GM18861 (cell line): Measurements from ENCODE around the gene IL27RA.

Experiments used
- ATAC-seq: cut with Tn5 transposase; IDR thresholded peaks from one replicate; pipeline ENCODE4 v1.9.1; 2021; ENCODE audit not compliant: unreplicated experiment

Gene IL27RA

GRCh38 chr19:14056741-14057356, 25.3 kb downstream of the IL27RA start:
- ATAC-seq, result no peak

- no peak for ATAC-seq
Observed at GRCh38 chr19:14058182-14059092, 26.9 kb downstream of the IL27RA start.

DNA sequence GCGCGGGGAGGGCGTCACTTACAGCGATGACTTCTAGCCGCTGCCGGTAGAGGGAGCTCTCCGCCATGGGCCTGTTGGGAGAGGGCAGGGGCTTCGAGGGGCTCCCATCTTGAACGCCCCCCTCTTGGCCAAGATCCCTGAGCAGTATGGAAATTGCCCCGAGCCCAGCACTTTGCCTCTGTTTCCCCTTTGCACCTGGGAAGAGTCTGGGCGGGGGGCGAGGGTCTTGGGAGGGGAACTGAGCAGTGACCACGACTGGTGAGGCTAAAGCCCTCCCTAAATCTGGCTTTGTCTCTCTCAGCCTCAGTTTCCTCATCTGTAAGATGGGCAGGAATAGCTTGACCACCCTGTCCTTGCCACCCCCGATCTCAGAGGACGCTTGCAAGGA, 27.5 kb downstream of the IL27RA start:
- ATAC-seq, result no peak

- no peak for ATAC-seq
Observed at GRCh38 chr19:14059652-14060155, 28.1 kb downstream of the IL27RA start.

DNA sequence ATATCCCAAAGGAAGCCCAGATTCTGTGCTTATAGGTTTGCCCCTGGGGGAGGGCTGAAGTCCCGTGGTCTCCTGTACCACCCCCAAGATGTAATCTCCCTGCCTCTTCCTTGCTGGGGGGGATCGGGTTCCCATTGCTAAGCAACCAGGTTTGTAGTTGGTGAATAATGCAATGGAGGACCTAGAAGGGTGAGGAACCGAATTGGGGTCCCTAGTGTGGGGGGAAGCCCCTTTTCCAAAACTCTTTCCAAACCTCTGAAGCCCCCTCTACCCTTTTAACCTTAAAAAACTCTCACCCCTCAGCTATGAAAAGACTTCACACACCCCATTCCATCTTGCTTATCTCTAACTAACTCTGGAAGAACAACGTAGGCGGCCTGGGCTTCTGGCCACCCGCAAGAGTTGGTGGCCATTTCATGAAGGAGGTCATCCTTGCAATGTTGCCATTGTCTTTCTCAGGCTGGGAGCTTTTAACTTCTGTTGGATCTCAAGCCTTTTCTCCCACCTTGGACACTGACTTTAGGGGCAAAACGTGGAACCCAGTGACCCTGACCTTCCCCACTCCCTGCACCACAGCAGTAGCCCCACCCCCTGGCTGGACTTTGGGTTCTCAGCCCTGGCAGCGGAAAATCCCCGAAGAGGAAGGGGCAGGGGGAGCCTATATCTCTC, 29.7 kb downstream of the IL27RA start:
- no peak for ATAC-seq

DNA sequence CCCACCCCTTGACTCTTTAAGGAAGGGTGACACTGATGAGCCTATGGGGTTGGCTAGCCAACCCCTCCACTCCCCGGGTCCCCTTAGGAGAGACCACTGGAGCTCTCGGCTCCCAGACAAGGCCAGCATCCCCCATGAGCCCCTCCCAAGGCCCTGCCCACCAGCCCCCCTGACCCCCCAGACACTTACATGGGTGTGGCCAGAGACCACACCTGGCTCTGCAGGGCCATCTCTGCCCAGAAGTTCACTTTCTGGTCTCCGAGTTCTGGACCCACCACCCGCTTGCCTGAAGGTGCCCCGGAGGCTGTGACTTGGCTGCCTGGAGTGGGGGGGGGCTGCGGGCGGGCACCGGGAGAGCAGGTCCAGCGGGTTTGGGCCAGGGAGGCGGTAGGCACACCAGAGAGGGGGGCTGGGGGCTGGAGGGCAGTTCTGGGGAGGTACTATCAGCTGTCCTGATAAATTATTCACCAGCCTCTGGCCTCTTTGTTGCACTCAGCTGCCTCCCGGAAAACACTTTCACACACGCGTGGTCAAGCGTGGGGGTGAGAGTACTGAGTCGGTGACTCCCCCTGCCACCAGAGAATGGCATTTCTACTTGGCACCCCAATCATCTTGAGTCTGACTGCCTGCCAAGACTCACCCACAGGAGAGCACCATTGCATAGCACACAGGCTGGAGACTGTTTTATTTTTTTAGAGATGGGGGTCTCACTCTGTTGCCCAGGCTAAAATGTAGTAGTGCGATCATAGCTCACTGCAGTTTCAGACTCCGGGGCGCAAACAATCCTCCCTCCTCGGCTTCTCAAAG, 30.4 kb downstream of the IL27RA start, which contains the start of gene PALM3:
TSS of gene PALM3 (minus strand) at position 326 of the 807 bp plus-strand sequence. CDS start at position 230, 96 bp downstream.
- no peak for ATAC-seq

- ATAC-seq, result no peak
Observed at GRCh38 chr19:14062558-14062855, 30.9 kb downstream of the IL27RA start.

- no peak for ATAC-seq
Observed at GRCh38 chr19:14063105-14063504, 31.5 kb downstream of the IL27RA start.

DNA sequence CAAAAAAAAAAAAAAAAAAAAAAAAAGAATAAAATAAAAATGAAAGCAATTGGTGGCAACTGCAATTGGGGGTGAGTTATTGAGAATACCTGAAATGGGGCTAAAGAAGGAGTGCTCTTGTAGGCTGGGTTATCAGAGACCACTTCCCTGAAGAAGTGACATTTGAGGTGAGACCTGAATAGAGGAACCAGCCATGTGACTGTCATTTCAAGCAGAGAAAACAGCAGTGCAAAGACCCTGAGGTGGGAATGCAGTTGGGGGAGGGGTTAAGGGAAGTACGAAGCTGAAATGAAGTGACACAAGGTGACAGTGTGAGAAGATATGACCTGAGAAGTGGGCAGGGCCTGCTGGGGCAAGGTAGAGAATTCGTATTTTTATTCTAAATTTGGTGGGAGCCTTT, 34.6 kb downstream of the IL27RA start:
- no peak for ATAC-seq

DNA sequence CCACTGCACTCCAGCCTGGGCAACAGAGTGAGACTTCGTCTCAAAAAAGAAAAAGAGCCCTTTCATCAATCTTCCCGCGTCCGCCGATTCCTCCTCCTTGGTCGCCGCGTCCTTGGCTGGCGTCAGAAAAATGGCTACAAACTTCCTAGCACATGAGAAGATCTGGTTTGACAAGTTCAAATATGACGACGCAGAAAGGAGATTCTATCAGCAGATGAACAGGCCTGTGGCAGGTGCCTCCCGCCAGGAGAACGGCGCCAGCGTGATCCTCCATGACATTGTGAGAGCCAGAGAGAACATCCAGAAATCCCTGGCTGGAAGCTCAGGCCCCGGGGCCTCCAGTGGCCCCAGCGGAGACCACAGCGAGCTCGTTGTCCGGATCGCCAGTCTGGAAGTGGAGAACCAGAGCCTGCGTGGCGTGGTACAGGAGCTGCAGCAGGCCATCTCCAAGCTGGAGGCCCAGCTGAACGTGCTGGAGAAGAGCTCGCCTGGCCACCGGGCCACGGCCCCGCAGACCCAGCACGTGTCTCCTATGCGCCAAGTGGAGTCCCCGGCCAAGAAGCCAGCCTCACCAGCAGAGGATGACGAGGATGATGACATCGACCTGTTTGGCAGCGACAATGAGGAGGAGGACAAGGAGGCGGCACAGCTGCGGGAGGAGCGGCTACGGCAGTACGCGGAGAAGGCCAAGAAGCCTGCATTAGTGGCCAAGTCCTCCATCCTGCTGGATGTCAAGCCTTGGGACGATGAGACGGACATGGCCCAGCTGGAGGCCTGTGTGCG, 38.9 kb downstream of the IL27RA start:
- ATAC-seq, result no peak

- ATAC-seq, result no peak
Observed at GRCh38 chr19:14072535-14073260, 41.1 kb downstream of the IL27RA start, which contains the start of gene MISP3. MISP3 (plus strand) TSS chr19:14072786; CDS start chr19:14073310, 524 bp downstream.

GRCh38 chr19:14073261-14073924, 41.8 kb downstream of the IL27RA start:
- ATAC-seq, result peak; percentile 45

- ATAC-seq, result no peak
Observed at GRCh38 chr19:14073925-14074838, 42.6 kb downstream of the IL27RA start.

- ATAC-seq, result no peak
Observed at GRCh38 chr19:14078411-14078810, 46.8 kb downstream of the IL27RA start.

DNA sequence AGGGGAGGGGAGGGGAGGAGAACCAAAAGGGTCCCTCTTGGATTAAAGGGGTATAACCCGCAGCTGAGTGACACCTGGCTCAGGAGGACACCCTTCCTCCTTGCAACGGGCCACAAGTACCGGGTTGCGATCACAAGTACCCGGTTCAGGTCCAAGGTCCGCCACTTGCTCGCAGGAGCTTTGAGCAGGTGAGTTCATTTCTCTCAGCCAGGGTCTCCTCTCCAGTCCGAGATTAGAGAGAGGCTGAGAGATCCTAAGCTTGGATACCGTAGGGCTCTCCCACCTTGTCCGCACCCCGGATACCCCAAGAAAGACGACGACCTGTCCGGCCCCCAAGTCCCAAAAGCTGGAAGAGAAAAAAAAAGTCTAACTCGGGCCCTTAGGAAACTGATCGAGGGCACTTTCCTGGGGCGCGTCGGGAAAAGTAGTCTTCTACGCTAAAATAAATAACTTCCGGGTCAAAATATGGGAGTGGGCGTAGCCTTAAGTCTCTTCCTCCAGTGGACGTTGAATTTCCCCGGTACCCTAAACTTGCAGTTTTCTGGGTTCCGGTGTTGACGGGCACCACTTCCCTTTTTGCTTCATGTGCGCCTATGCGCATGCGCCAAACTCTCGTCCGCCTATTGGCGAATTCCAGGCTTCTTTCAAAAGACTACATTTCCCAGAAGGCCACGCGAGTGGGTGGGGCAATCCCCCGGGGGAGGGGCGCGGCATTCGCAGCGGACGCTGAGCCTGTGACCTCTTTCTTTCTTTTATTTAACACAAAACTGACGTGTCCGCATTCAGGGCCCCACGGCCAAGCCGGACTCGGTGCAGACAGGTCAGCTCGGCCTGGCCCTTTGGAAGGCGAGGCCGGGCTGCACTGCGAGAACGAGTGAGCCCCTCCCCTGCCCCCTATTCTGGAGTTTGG, 49.6 kb downstream of the IL27RA start:
- ATAC-seq, result peak; percentile 89

DNA sequence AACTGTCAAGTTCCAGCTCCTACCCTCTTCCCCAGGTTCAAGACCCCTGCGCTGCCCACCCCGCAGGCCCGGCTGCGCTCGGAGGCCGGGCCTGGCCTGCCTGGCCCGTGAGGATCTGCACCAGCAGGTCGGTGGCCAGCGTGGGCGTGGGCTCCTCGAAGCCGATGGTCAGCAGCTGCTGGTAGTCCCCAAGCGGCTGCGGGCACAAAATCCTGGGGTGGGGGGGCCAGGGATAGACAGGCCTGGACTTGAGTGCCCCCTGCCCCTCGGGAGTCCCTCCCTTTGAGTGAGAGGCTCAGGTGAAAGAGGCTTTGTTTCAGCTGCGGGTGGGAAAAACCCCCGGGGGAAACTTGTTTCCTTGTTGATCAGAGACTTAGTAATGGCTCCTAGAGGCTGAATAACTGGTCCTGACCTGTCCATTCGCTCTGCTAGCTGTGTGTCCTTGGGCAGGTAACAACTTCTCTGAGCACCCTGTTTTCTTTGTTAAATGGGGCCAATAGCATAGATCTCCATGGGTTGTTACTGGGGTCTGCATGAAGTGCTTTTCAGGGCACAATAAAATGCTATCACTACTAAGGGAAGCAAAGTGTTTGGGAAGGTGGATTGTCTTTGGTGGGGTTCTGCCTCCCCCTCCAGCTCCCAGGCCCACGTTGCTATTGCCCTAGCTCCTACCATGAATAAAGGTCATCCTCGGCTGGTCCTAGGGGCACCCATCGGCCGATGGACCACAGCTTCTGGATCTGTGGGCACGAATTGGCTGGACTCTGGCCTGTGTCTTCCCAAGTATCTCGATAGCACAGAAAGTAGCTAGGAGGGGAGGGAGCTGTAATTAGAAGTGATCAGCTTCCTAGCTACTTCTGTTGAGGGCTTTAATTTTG, 50.5 kb downstream of the IL27RA start:
- ATAC-seq, result no peak
